ENCODE results near the gene LMAN2.
A peak's percentile ranks its signal among the peaks of the same experiment; 100 is the strongest.
"Not testable (repeated sequence)": the region's sequence is repeated elsewhere in the genome, so short reads cannot be mapped to it uniquely, and the experiment has no call there.

Gene LMAN2

DNA sequence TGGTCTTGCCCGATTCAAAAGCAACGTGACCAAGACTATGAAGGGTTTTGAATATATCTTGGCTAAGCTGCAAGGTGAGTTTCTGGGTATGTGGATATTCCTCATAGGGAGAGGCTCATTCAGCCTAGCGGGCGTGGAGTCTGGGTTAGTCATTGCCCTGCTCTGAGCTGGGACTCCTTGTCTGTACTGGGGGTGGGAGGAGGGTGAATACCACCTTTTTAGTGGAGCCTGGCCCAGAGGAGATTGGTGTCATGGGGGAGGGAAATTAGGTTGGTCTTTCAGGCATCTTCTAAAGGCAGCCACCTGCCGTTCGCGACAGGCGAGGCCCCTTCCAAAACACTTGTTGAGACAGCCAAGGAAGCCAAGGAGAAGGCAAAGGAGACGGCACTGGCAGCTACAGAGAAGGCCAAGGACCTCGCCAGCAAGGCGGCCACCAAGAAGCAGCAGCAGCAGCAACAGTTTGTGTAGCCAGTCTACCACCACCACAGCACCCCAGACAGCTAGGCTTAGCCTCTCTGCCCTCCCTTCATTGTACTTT lies 45.3 kb downstream of the LMAN2 start:
- not testable (repeated sequence) for H3K4me3 ChIP-seq (ENCODE audit: low read length in 2 of 2); H3K27me3 ChIP-seq (ENCODE audit: control insufficient read depth in 3 of 3, insufficient read depth in 3 of 3, low read depth in 1 of 3, low read length in 3 of 3); H3K23ac ChIP-seq (ENCODE audit: low read depth, low read length, poor library complexity); H3K14ac ChIP-seq (ENCODE audit: low read length); H3K27ac ChIP-seq (replicated peaks; ENCODE audit: low read length); H2BK12ac ChIP-seq (ENCODE audit: low read length); H4K8ac ChIP-seq (ENCODE audit: low read depth, low read length); DNase-seq (ENCODE audit: low spot score); H2BK5ac ChIP-seq (ENCODE audit: low read length); H2AK5ac ChIP-seq (ENCODE audit: low read depth, low read length); H3K9ac ChIP-seq (ENCODE audit: low read depth, low read length, poor library complexity); H2AFZ ChIP-seq (ENCODE audit: low read length); H3K4me2 ChIP-seq (ENCODE audit: insufficient read depth, low read length, poor library complexity, severe bottlenecking); H2BK15ac ChIP-seq (ENCODE audit: low read length); H3K9me3 ChIP-seq (replicated peaks in 1 of 2; ENCODE audit: control insufficient read depth in 2 of 2, insufficient read depth in 1 of 2, low read depth in 1 of 2, low read length in 2 of 2); H3K4ac ChIP-seq (ENCODE audit: low read length); H4K91ac ChIP-seq (ENCODE audit: low read depth, low read length, poor library complexity); H2BK120ac ChIP-seq (ENCODE audit: low read depth, low read length); H3K18ac ChIP-seq (ENCODE audit: low read length)
- Histone ChIP-seq H3K79me1 (ENCODE audit: low read depth, low read length) (peaks cover 14% of the 10 kb centered on the region), H3K36me3 (replicated peaks in 1 of 2; ENCODE audit: control insufficient read depth in 2 of 2, insufficient read depth in 2 of 2, low read length in 2 of 2) (peaks cover 25 to 68% of the 10 kb centered on the region in 2 donors), H3K4me1 (ENCODE audit: control insufficient read depth in 2 of 2, insufficient read depth in 1 of 2, low read depth in 1 of 2, low read length in 2 of 2) (peaks cover 15 to 24% of the 10 kb centered on the region in 2 donors)
- no CpG with 5 or more reads among the region's 11 CpGs for WGBS, 2 donors (ENCODE audit: extremely low coverage in 2 of 2, insufficient read length in 2 of 2, insufficient replicate concordance in 1 of 2)

DNA sequence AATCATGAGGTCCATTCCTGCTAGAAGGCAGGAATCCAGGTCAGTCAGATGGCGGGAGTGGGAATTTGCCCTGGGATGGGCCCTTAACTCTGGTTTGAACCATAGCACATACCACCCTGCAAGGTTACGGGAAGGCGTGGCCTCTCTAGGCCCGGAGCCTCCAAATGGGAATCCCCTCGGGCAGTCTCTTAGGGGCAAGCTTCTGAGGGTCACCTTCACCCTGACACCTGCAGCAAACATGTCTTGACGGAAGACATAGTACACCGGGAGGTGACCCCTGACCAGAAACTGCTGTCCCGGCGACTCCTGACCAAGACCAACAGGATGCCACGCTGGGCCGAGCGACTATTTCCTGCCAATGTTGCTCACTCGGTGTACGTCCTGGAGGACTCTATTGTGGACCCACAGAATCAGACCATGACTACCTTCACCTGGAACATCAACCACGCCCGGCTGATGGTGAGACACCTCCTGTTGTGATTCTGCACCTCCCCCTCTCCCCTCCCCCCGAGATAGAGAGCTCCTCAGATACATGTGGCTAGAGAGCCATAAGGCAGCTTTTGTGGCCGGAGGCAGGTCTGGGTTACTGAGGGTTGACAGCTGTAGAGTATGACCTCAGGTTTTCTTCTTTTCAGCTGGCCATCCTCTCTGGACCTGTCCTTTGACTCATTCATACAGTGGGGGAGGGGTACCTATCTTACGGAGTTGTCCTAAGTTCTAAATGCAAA lies 46.9 kb downstream of the LMAN2 start:
- Histone ChIP-seq H3K4me1 (ENCODE audit: control insufficient read depth in 2 of 2, insufficient read depth in 1 of 2, low read depth in 1 of 2, low read length in 2 of 2) (peaks cover 9 to 14% of the 10 kb centered on the region in 2 donors), H2BK5ac (ENCODE audit: low read length) (no peak overlapping the region), H3K27ac (replicated peaks; ENCODE audit: low read length) (no peak overlapping the region), H3K79me1 (ENCODE audit: low read depth, low read length) (peaks cover 10% of the 10 kb centered on the region), H3K27me3 (ENCODE audit: control insufficient read depth in 3 of 3, insufficient read depth in 3 of 3, low read depth in 1 of 3, low read length in 3 of 3) (peaks cover 0 to 6% (median 0%) of the 10 kb centered on the region in 3 experiments), H3K36me3 (replicated peaks in 1 of 2; ENCODE audit: control insufficient read depth in 2 of 2, insufficient read depth in 2 of 2, low read length in 2 of 2) (peaks cover 25 to 71% of the 10 kb centered on the region in 2 donors), H2AK5ac (ENCODE audit: low read depth, low read length) (peak overlapping the region; percentile 94), H3K18ac (ENCODE audit: low read length) (no peak overlapping the region), H2AFZ (ENCODE audit: low read length) (no peak overlapping the region), H2BK120ac (ENCODE audit: low read depth, low read length) (no peak overlapping the region), H2BK15ac (ENCODE audit: low read length) (no peak overlapping the region), H3K4ac (ENCODE audit: low read length) (no peak overlapping the region), H2BK12ac (ENCODE audit: low read length) (no peak overlapping the region), H4K91ac (ENCODE audit: low read depth, low read length, poor library complexity) (no peak overlapping the region), H3K4me3 (ENCODE audit: low read length in 2 of 2) (peak overlapping the region; percentile 77 to 100), H4K8ac (ENCODE audit: low read depth, low read length) (no peak overlapping the region), H3K9me3 (replicated peaks in 1 of 2; ENCODE audit: control insufficient read depth in 2 of 2, insufficient read depth in 1 of 2, low read depth in 1 of 2, low read length in 2 of 2) (no peaks in the 10 kb centered on the region), H3K14ac (ENCODE audit: low read length) (no peak overlapping the region), H3K4me2 (ENCODE audit: insufficient read depth, low read length, poor library complexity, severe bottlenecking) (peak overlapping the region; percentile 87), H3K23ac (ENCODE audit: low read depth, low read length, poor library complexity) (no peak overlapping the region), H3K9ac (ENCODE audit: low read depth, low read length, poor library complexity) (peak overlapping the region; percentile 85)
- no peak for DNase-seq (ENCODE audit: low spot score)
- WGBS, 2 donors (ENCODE audit: extremely low coverage in 2 of 2, insufficient read length in 2 of 2, insufficient replicate concordance in 1 of 2), result no CpG with 5 or more reads among the region's 19 CpGs

DNA sequence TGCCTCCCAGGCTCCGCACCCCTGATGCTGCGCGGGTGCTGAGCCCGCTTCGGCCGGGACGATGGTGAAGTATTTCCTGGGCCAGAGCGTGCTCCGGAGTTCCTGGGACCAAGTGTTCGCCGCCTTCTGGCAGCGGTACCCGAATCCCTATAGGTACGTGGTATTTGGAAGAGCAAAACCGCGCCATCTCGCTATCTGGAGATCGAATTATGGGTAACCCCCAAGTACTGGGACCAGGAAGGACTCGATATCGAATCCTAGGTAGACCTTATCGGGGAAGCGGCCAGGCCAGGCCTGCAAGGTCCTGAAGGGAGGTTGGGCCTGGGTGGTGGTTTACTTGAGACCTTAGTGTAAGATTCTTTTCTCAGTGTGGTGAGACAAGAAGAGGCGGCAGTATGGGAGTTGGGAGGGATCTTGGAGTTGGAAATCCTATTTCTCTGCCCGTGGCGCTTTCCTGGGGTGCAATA lies 47.5 kb downstream of the LMAN2 start:
- peak overlapping the region; percentile 87 for H3K4me2 ChIP-seq (ENCODE audit: insufficient read depth, low read length, poor library complexity, severe bottlenecking)
- H3K27ac ChIP-seq (replicated peaks; ENCODE audit: low read length), result no peak overlapping the region
- no peak overlapping the region for H2BK12ac ChIP-seq (ENCODE audit: low read length)
- peak overlapping the region; percentile 94 for H2AK5ac ChIP-seq (ENCODE audit: low read depth, low read length)
- peaks cover 0 to 6% (median 0%) of the 10 kb centered on the region in 3 experiments for H3K27me3 ChIP-seq (ENCODE audit: control insufficient read depth in 3 of 3, insufficient read depth in 3 of 3, low read depth in 1 of 3, low read length in 3 of 3)
- WGBS, 2 donors (ENCODE audit: extremely low coverage in 2 of 2, insufficient read length in 2 of 2, insufficient replicate concordance in 1 of 2), result no CpG with 5 or more reads among the region's 25 CpGs
- peaks cover 25 to 65% of the 10 kb centered on the region in 2 donors for H3K36me3 ChIP-seq (replicated peaks in 1 of 2; ENCODE audit: control insufficient read depth in 2 of 2, insufficient read depth in 2 of 2, low read length in 2 of 2)
- peak overlapping the region; percentile 97 for H2AFZ ChIP-seq (ENCODE audit: low read length)
- DNase-seq (ENCODE audit: low spot score), result no peak
- H4K91ac ChIP-seq (ENCODE audit: low read depth, low read length, poor library complexity), result peak overlapping the region; percentile 42
- H3K14ac ChIP-seq (ENCODE audit: low read length), result no peak overlapping the region
- H3K23ac ChIP-seq (ENCODE audit: low read depth, low read length, poor library complexity), result peak overlapping the region; percentile 99
- peak overlapping the region; percentile 61 for H3K18ac ChIP-seq (ENCODE audit: low read length)
- no peak overlapping the region for H2BK15ac ChIP-seq (ENCODE audit: low read length)
- no peaks in the 10 kb centered on the region for H3K9me3 ChIP-seq (replicated peaks in 1 of 2; ENCODE audit: control insufficient read depth in 2 of 2, insufficient read depth in 1 of 2, low read depth in 1 of 2, low read length in 2 of 2)
- no peak overlapping the region for H3K4ac ChIP-seq (ENCODE audit: low read length)
- peak overlapping the region; percentile 23 for H4K8ac ChIP-seq (ENCODE audit: low read depth, low read length)
- peaks cover 10% of the 10 kb centered on the region for H3K79me1 ChIP-seq (ENCODE audit: low read depth, low read length)
- H2BK5ac ChIP-seq (ENCODE audit: low read length), result no peak overlapping the region
- H2BK120ac ChIP-seq (ENCODE audit: low read depth, low read length), result no peak overlapping the region
- H3K9ac ChIP-seq (ENCODE audit: low read depth, low read length, poor library complexity), result peak overlapping the region; percentile 85
- peak overlapping the region; percentile 77 to 100 for H3K4me3 ChIP-seq (ENCODE audit: low read length in 2 of 2)
- peaks cover 9 to 14% of the 10 kb centered on the region in 2 donors for H3K4me1 ChIP-seq (ENCODE audit: control insufficient read depth in 2 of 2, insufficient read depth in 1 of 2, low read depth in 1 of 2, low read length in 2 of 2)

Data from neuronal stem cell (in vitro differentiated cells).